Neural progenitor cell (in vitro differentiated cells): ENCODE measurements around the gene DISP1.

Experiments used
- CTCF ChIP-seq: fragments of 200-600 bp; sonication (generic); IDR thresholded peaks from 2 replicates; pipeline ENCODE4 v1.5.1; 2017; ENCODE audit warnings: antibody characterized with exemption, mild to moderate bottlenecking
- EZH2 ChIP-seq: fragments of 200-600 bp; sonication (generic); IDR thresholded peaks from 2 replicates; pipeline ENCODE4 v1.6.1; 2017; ENCODE audit warnings: antibody characterized with exemption, mild to moderate bottlenecking, moderate library complexity
- EZH2phosphoT487 ChIP-seq: fragments of 200-600 bp; sonication (generic); IDR thresholded peaks from 2 replicates; pipeline ENCODE4 v1.6.1; 2017; ENCODE audit warnings: antibody characterized with exemption

- no peak for TF ChIP-seq CTCF
- no peak for TF ChIP-seq EZH2
- TF ChIP-seq EZH2phosphoT487, result no peak
Observed at GRCh38 chr1:222801067-222801466, 13.8 kb upstream of the DISP1 start.
